Ovary (tissue), 3 donors: Measurements from ENCODE around the gene MYH9.

Source experiments
- CTCF ChIP-seq, 3 donors: fragments of 450-650 bp in 2 of 3; fragments of 200-600 bp in 1 of 3; IDR thresholded peaks; one replicate each; pipeline versions ENCODE4 v1.5.1 to v1.8.0; 2016 to 2022; ENCODE audit warnings: antibody characterized with exemption in 3 of 3, mild to moderate bottlenecking in 1 of 3
- POLR2A ChIP-seq: fragments of 450-650 bp; IDR thresholded peaks from one replicate; pipeline ENCODE4 v1.6.1; 2017; ENCODE audit warnings: antibody characterized with exemption, mild to moderate bottlenecking, moderate library complexity
- donor health status: DM: no; HTN: no; CAD: no.

DNA sequence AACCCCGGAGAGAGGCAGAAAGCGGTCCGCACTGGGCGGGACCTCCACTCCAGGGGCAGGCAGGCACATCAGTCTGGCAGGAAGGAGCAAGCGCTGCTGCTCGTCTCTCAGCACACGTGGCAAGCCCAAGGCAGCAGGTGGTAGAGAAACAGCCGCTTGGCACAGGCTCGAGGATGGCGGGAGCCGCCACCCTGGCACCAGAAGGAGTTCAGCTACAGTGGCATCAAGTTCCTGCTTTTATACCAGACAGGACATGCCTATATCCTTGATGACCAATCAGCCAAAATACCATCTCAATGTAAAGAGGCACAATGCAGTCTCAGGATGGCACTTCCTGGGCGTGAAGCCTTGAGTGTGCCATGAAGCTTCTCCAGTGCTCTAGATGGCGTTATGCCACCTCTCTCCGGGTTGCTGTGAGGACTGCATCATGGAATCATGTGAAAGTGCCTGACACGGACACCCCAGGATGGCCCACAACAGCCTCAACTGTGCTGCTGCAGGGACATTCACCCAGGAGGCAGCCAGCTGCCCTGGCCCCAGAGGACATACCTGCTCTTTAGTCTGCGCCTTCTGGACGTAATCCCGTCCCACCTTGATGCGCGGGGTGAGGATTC, 70.0 kb downstream of the MYH9 start:
- no peak for TF ChIP-seq CTCF (IDR thresholded peaks at IDR 0.05)
- no peak for TF ChIP-seq POLR2A
